H1 (cell line): ENCODE results near the gene CACNA1C. TPM values are rescaled to one million over a fixed set of nuclear protein-coding genes. Genes with fewer than 3 reads are reported as not detected.

Source experiments
- BACH1 ChIP-seq: IDR thresholded peaks from 2 replicates; pipeline ENCODE4 v1.6.1; 2012; ENCODE audit warnings: low read length, improper control_type of control experiment
- BRCA1 ChIP-seq: IDR thresholded peaks from 2 replicates; pipeline ENCODE4 v1.6.1; 2012; ENCODE audit warnings: low read depth, low read length, improper control_type of control experiment
- CHD1 ChIP-seq: IDR thresholded peaks from 2 replicates; pipeline ENCODE4 v1.6.1; 2012; ENCODE audit warnings: low read depth, low read length, improper control_type of control experiment
- GTF2F1 ChIP-seq: IDR thresholded peaks from 2 replicates; pipeline ENCODE4 v1.6.1; 2012; ENCODE audit warnings: low read depth, low read length, improper control_type of control experiment, borderline replicate concordance
- HDAC6 ChIP-seq: IDR thresholded peaks from one replicate; pipeline ENCODE4 v1.7.1; 2012; ENCODE audit warnings: low read depth, mild to moderate bottlenecking, inconsistent platforms, low read length, moderate library complexity
- SIX5 ChIP-seq: IDR thresholded peaks from 2 replicates; pipeline ENCODE4 v1.6.1; 2011; ENCODE audit warnings: mild to moderate bottlenecking, low read depth, low read length
- YY1 ChIP-seq: IDR thresholded peaks from 2 replicates; pipeline ENCODE4 v1.6.1; 2011; ENCODE audit warnings: low read depth, mild to moderate bottlenecking, low read length
- polyA plus RNA-seq, 7 experiments: library from polyadenylated mRNA; depleted of rRNA in 3 of 7; stranded (reverse) in 5 of 7; unstranded in 2 of 7; fragments of >200 nt in 5 of 7; fragments of 200-250 nt in 2 of 7; gene quantifications; 1 replicate in 5 of 7; 2 replicates in 1 of 7; 4 replicates in 1 of 7; pipeline versions ENCODE4 v1.2.1 to v1.2.3, GENCODE V29; 2011 to 2013; ENCODE audit warnings: missing spikeins in 2 of 7, mixed read lengths in 2 of 7
- total RNA-seq: library from RNA; stranded (reverse); fragmentation: NEBNext Ultra II Directional; extraction: Animal tissue kit (Norgen Biotek cat#: 25700); gene quantifications from 2 replicates; pipeline ENCODE4 v1.2.1, GENCODE V29; 2021

The CACNA1C gene
- total and polyA plus RNA-seq, 2 of the 8 experiments (the other 6 are each of a cell fraction or from before 2014, with no cell fraction given): 1.3 TPM

DNA sequence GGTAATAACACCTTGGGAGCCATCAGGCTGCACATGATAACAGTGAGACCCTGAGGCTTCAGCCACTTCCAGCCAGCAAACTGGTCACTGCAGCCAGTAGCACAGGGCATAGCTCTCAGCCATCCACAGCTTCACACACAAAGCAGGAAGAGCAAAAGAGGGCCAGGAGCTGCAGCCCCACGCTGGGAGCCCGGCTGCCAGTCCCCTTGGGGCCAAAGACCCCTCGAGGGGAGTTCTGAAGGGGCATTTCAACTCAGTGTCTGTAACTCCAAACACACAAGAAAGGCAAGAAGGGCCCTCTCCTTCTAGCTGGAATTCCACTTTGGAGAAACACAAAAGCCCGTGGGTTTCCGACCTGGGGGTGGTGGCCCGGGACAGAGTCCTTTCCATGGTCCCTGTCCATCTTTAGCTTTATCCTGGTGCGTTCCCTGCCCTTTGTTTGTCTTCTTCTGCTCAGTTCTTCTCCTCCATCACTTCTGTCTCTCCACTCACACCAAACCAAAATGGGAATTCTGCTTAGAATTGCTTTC is 590.2 kb downstream of the CACNA1C start (continued):
- no peak for TF ChIP-seq YY1
- no peak for TF ChIP-seq SIX5
- TF ChIP-seq BRCA1: no peak
- no peak for TF ChIP-seq HDAC6
- no peak for TF ChIP-seq CHD1
- no peak for TF ChIP-seq GTF2F1
- TF ChIP-seq BACH1: no peak
- TF ChIP-seq, all 59 proteins: peak for 0
